Measurements from ENCODE around the gene HDAC1. TPM values are rescaled to one million over a fixed set of nuclear protein-coding genes. Genes with fewer than 3 reads are reported as not detected.

The HDAC1 gene
- total and polyA plus RNA-seq, 10 donors = 83.0 to 116 (median 98.7) TPM

- WGBS, 5 donors = 94 to 100% (median 97%) methylated on average over 1 of the region's 1 CpG
- DNase-seq = no peak
- intact Hi-C loops (cut with DNase I; ENCODE audit: low total_unique reads) = no loop called here
These were observed 18.1 kb downstream of the HDAC1 start for GRCh38 chr1:32309960-32310359.

GRCh38 chr1:32311709-32312393 is 20.0 kb downstream of the HDAC1 start:
- intact Hi-C loops (cut with DNase I; ENCODE audit: low total_unique reads) = no loop called here
- H3K36me3 ChIP-seq = peaks cover 0 to 29% (median 3%) of the 10 kb centered on the region in 6 donors
- peak overlapping the region in 3 of 8 donors; percentile 5 to 41 (median 32) for H3K27ac ChIP-seq
- H3K4me3 ChIP-seq = no peak overlapping the region
- TF ChIP-seq POLR2A (IDR thresholded peaks at IDR 0.05) = no peak
- TF ChIP-seq CTCF (IDR thresholded peaks at IDR 0.05 in 8 of 11, conservative IDR thresholded peaks at IDR 0.05 in 3 of 11) = no peak
- TF ChIP-seq POLR2AphosphoS5 (IDR thresholded peaks at IDR 0.05) = no peak
- no peak for DNase-seq
- H3K27me3 ChIP-seq (replicated peaks in 1 of 7) = no peaks in the 10 kb centered on the region
- WGBS, 5 donors = 42 to 82% (median 64%) methylated on average over 2 of the region's 2 CpGs
- peaks cover 3 to 92% (median 55%) of the 10 kb centered on the region in 6 donors for H3K4me1 ChIP-seq
- no peaks in the 10 kb centered on the region for H3K9me3 ChIP-seq

More at GRCh38 chr1:32309960-32310359, 18.1 kb downstream of the HDAC1 start:
- H3K36me3 ChIP-seq = peaks cover 0 to 42% (median 16%) of the 10 kb centered on the region in 6 donors
- peaks cover 0 to 5% (median 0%) of the 10 kb centered on the region in 8 donors for H3K9me3 ChIP-seq
- H3K27ac ChIP-seq = peak overlapping the region in 1 of 8 donors; percentile 28
- no peak overlapping the region for H3K4me3 ChIP-seq
- no peaks in the 10 kb centered on the region for H3K27me3 ChIP-seq (replicated peaks in 1 of 7)
- peaks cover 3 to 88% (median 38%) of the 10 kb centered on the region in 6 donors for H3K4me1 ChIP-seq
- TF ChIP-seq CTCF (IDR thresholded peaks at IDR 0.05 in 8 of 11, conservative IDR thresholded peaks at IDR 0.05 in 3 of 11) (no peak), POLR2A (IDR thresholded peaks at IDR 0.05) (no peak), POLR2AphosphoS5 (IDR thresholded peaks at IDR 0.05) (no peak)

GRCh38 chr1:32316903-32317277 is 25.0 kb downstream of the HDAC1 start:
- H3K9me3 ChIP-seq = no peaks in the 10 kb centered on the region
- DNase-seq = no peak
- peak overlapping the region in 1 of 8 donors; percentile 19 for H3K4me3 ChIP-seq
- peaks cover 0 to 66% (median 14%) of the 10 kb centered on the region in 6 donors for H3K36me3 ChIP-seq
- H3K27me3 ChIP-seq (replicated peaks in 1 of 7) = no peaks in the 10 kb centered on the region
- H3K4me1 ChIP-seq = peaks cover 7 to 92% (median 61%) of the 10 kb centered on the region in 6 donors
- no peak for TF ChIP-seq CTCF (IDR thresholded peaks at IDR 0.05 in 8 of 11, conservative IDR thresholded peaks at IDR 0.05 in 3 of 11)
- TF ChIP-seq POLR2AphosphoS5 (IDR thresholded peaks at IDR 0.05) = no peak
- no peak for TF ChIP-seq POLR2A (IDR thresholded peaks at IDR 0.05)
- WGBS, 5 donors = 54 to 78% (median 66%) methylated on average over 3 of the region's 3 CpGs
- intact Hi-C loops (cut with DNase I; ENCODE audit: low total_unique reads) = no loop called here
- H3K27ac ChIP-seq = peak overlapping the region in 6 of 8 donors; percentile 29 to 76 (median 57)

GRCh38 chr1:32318127-32318869 is 26.4 kb downstream of the HDAC1 start:
- Histone ChIP-seq H3K4me1 (peaks cover 12 to 92% (median 69%) of the 10 kb centered on the region in 6 donors), H3K9me3 (no peaks in the 10 kb centered on the region), H3K4me3 (no peak overlapping the region), H3K27ac (peak overlapping the region in 2 of 8 donors; percentile 58 to 76), H3K27me3 (replicated peaks in 1 of 7) (no peaks in the 10 kb centered on the region), H3K36me3 (peaks cover 0 to 77% (median 14%) of the 10 kb centered on the region in 6 donors)
- TF ChIP-seq CTCF (IDR thresholded peaks at IDR 0.05 in 8 of 11, conservative IDR thresholded peaks at IDR 0.05 in 3 of 11) = no peak
- no peak for TF ChIP-seq POLR2A (IDR thresholded peaks at IDR 0.05)
- no peak for TF ChIP-seq POLR2AphosphoS5 (IDR thresholded peaks at IDR 0.05)
- DNase-seq = no peak
- intact Hi-C loops (cut with DNase I; ENCODE audit: low total_unique reads) = no loop called here
- WGBS, 5 donors = 94 to 97% (median 94%) methylated on average over 10 of the region's 10 CpGs

All from spleen (tissue), 11 donors.